Neuronal stem cell (in vitro differentiated cells): ENCODE measurements around the gene TRIM47.

Experiments
- DNase-seq: peaks from one replicate; pipeline ENCODE4 v3.0.0-alpha.2; 2013; ENCODE audit warnings: low spot score
- H2AFZ ChIP-seq: one replicate; pipeline ENCODE4 v1.6.1; 2013; ENCODE audit warnings: mild to moderate bottlenecking, low read length, inconsistent platforms
- H2AK5ac ChIP-seq: 2 replicates; pipeline ENCODE4 v1.6.1; 2013; ENCODE audit warnings: low read depth, mild to moderate bottlenecking, inconsistent platforms, low read length, moderate library complexity, mixed read lengths
- H2BK120ac ChIP-seq: 2 replicates; pipeline ENCODE4 v1.6.1; 2013; ENCODE audit warnings: low read depth, mild to moderate bottlenecking, inconsistent platforms, low read length, moderate library complexity, mixed read lengths
- H2BK12ac ChIP-seq: one replicate; pipeline ENCODE4 v1.6.1; 2013; ENCODE audit warnings: low read length, inconsistent platforms
- H2BK15ac ChIP-seq: 2 replicates; pipeline ENCODE4 v1.6.1; 2013; ENCODE audit warnings: mild to moderate bottlenecking, low read length, inconsistent platforms, mixed read lengths
- H2BK5ac ChIP-seq: one replicate; pipeline ENCODE4 v1.6.1; 2013; ENCODE audit warnings: inconsistent platforms, mild to moderate bottlenecking, low read length, moderate library complexity
- H3K14ac ChIP-seq: one replicate; pipeline ENCODE4 v1.6.1; 2013; ENCODE audit warnings: low read length, inconsistent platforms
- H3K18ac ChIP-seq: 2 replicates; pipeline ENCODE4 v1.6.1; 2013; ENCODE audit warnings: low read length, inconsistent platforms
- H3K23ac ChIP-seq: 2 replicates; pipeline ENCODE4 v1.6.1; 2013; ENCODE audit warnings: low read depth, mild to moderate bottlenecking, mixed read lengths, low read length, inconsistent platforms; ENCODE audit not compliant: poor library complexity
- H3K27ac ChIP-seq: replicated peaks from 3 replicates; pipeline ENCODE4 v1.5.1; 2013; ENCODE audit warnings: low read length, inconsistent platforms
- H3K27me3 ChIP-seq, 3 experiments: 2 replicates each; pipeline ENCODE4 v1.6.1; 2013; ENCODE audit warnings: low read length in 3 of 3, mild to moderate bottlenecking in 2 of 3, inconsistent platforms in 1 of 3, low read depth in 1 of 3, mixed read lengths in 1 of 3, moderate library complexity in 1 of 3; ENCODE audit not compliant: control insufficient read depth in 3 of 3, insufficient read depth in 3 of 3
- H3K36me3 ChIP-seq, 2 donors: replicated peaks in 1 of 2; 2 replicates each; pipeline ENCODE4 v1.6.1; 2013; ENCODE audit warnings: low read length in 2 of 2; ENCODE audit not compliant: control insufficient read depth in 2 of 2, insufficient read depth in 2 of 2
- H3K4ac ChIP-seq: 2 replicates; pipeline ENCODE4 v1.6.1; 2013; ENCODE audit warnings: inconsistent platforms, mild to moderate bottlenecking, low read length, moderate library complexity
- H3K4me1 ChIP-seq, 2 donors: 1 replicate in 1 of 2; 2 replicates in 1 of 2; pipeline ENCODE4 v1.6.1; 2013; ENCODE audit warnings: low read length in 2 of 2, low read depth in 1 of 2; ENCODE audit not compliant: control insufficient read depth in 2 of 2, insufficient read depth in 1 of 2
- H3K4me2 ChIP-seq: one replicate; pipeline ENCODE4 v1.6.1; 2013; ENCODE audit warnings: mild to moderate bottlenecking, low read length, inconsistent platforms; ENCODE audit not compliant: insufficient read depth, poor library complexity, severe bottlenecking
- H3K4me3 ChIP-seq, 2 donors: 2 replicates each; pipeline ENCODE4 v1.5.1; 2013; ENCODE audit warnings: low read length in 2 of 2, mild to moderate bottlenecking in 2 of 2, inconsistent platforms in 1 of 2, moderate library complexity in 1 of 2
- H3K79me1 ChIP-seq: one replicate; pipeline ENCODE4 v1.6.1; 2013; ENCODE audit warnings: low read depth, mild to moderate bottlenecking, inconsistent platforms, low read length, moderate library complexity
- H3K9ac ChIP-seq: one replicate; pipeline ENCODE4 v1.6.1; 2013; ENCODE audit warnings: mild to moderate bottlenecking, low read depth, low read length, inconsistent platforms; ENCODE audit not compliant: poor library complexity
- H3K9me3 ChIP-seq, 2 donors: replicated peaks in 1 of 2; 2 replicates each; pipeline versions ENCODE3 to v1.6.1; 2013; ENCODE audit warnings: low read length in 2 of 2, mild to moderate bottlenecking in 2 of 2, inconsistent platforms in 1 of 2, low read depth in 1 of 2, mixed read lengths in 1 of 2, moderate library complexity in 1 of 2; ENCODE audit not compliant: control insufficient read depth in 2 of 2, insufficient read depth in 1 of 2
- H4K8ac ChIP-seq: one replicate; pipeline ENCODE4 v1.6.1; 2013; ENCODE audit warnings: low read depth, mild to moderate bottlenecking, inconsistent platforms, low read length, moderate library complexity
- H4K91ac ChIP-seq: one replicate; pipeline ENCODE4 v1.6.1; 2013; ENCODE audit warnings: low read length, low read depth, mild to moderate bottlenecking, inconsistent platforms; ENCODE audit not compliant: poor library complexity
- WGBS, 2 donors: extraction: QIAGEN DNeasy Blood & Tissue Kit; methylation state at CpG; one replicate each; pipeline ENCODE4 v1.1.7; 2013; ENCODE audit warnings: missing lambda C conversion rate in 2 of 2, mixed read lengths in 1 of 2; ENCODE audit not compliant: insufficient read length in 2 of 2, insufficient replicate concordance in 1 of 2; ENCODE audit errors: extremely low coverage in 2 of 2; 5-methylcytosine and 5-hydroxymethylcytosine counted together

Gene TRIM47

GRCh38 chr17:75832164-75832651, 46.2 kb downstream of the TRIM47 start:
- Histone ChIP-seq H3K27ac (no peak overlapping the region), H3K9ac (peak overlapping the region; percentile 67), H3K23ac (peak overlapping the region; percentile 61), H4K91ac (no peak overlapping the region), H3K79me1 (peaks cover 4% of the 10 kb centered on the region), H4K8ac (no peak overlapping the region), H3K4ac (no peak overlapping the region), H3K4me2 (no peak overlapping the region), H2AK5ac (peak overlapping the region; percentile 58), H3K4me1 (peaks cover 20 to 21% of the 10 kb centered on the region in 2 donors), H3K14ac (peak overlapping the region; percentile 78), H2AFZ (peak overlapping the region; percentile 40), H3K9me3 (no peaks in the 10 kb centered on the region), H2BK12ac (no peak overlapping the region), H3K36me3 (no peaks in the 10 kb centered on the region), H3K4me3 (no peak overlapping the region), H3K27me3 (no peaks in the 10 kb centered on the region), H2BK120ac (peak overlapping the region; percentile 89), H3K18ac (peak overlapping the region; percentile 94), H2BK5ac (peak overlapping the region; percentile 71), H2BK15ac (no peak overlapping the region)
- no CpG with 5 or more reads among the region's 10 CpGs for WGBS, 2 donors
- no peak for DNase-seq

- Histone ChIP-seq H3K79me1 (peaks cover 4% of the 10 kb centered on the region), H3K9me3 (no peaks in the 10 kb centered on the region), H3K23ac (no peak overlapping the region), H4K8ac (peak overlapping the region; percentile 24), H2BK12ac (no peak overlapping the region), H3K27me3 (no peaks in the 10 kb centered on the region), H2AFZ (no peak overlapping the region), H2BK5ac (no peak overlapping the region), H3K18ac (no peak overlapping the region), H3K14ac (no peak overlapping the region), H4K91ac (no peak overlapping the region), H3K36me3 (peaks cover 5 to 7% of the 10 kb centered on the region in 2 donors), H2AK5ac (peak overlapping the region; percentile 4), H3K27ac (no peak overlapping the region), H2BK120ac (no peak overlapping the region), H3K4me3 (no peak overlapping the region), H3K4me1 (peaks cover 13 to 21% of the 10 kb centered on the region in 2 donors), H3K4me2 (no peak overlapping the region), H3K9ac (peak overlapping the region; percentile 37), H3K4ac (no peak overlapping the region), H2BK15ac (no peak overlapping the region)
- DNase-seq = no peak
- no CpG with 5 or more reads among the region's 15 CpGs for WGBS, 2 donors
Observed at GRCh38 chr17:75831032-75831571, 47.3 kb downstream of the TRIM47 start.

DNA sequence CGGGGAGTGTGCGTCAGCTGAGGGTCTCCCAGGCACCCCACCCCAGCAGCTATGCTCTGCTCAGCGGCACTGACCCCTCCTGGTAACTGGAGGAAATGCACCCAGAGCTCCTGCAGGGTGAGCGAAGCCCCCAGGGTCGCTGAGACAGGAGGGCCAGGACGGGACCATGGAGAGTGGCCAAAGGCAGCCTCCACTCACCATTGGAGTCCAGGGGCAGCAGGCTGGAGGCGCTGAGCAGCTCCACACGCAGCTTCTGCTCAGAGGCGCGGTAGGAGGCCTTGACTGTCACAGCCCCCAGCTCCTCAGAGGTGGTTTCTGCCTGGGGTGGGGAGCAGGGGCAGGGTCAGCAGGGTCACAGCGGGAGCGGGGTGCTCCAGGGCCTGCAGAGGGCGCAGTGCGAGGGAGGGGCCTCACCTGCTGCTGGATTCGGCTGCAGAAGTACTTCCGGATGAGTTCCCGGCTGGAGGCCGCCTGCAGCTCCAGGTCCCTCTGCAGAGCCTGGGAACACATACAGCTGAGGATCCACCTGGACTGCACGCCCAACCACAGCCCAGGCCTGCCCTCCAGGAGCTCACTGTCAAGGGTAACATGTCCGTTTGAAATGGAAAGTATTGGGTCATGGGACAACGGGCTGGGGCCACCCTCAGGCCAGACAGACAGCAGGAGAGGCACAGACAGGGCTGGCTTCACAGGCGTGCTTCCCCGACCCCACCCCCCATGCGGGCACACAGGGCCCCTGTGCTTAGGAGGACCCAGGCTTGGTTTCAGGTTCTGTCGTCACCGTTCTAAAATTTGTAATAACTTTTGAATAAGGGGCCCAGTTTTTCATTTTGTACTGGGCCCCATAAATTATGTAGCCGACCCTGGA, 48.0 kb downstream of the TRIM47 start:
- Histone ChIP-seq H3K9ac (peak overlapping the region; percentile 73), H2BK12ac (no peak overlapping the region), H3K4me2 (no peak overlapping the region), H3K18ac (peak overlapping the region; percentile 72), H3K4ac (no peak overlapping the region), H3K4me3 (no peak overlapping the region), H3K23ac (peak overlapping the region; percentile 69), H3K79me1 (peaks cover 6% of the 10 kb centered on the region), H3K14ac (no peak overlapping the region), H2BK120ac (no peak overlapping the region), H2BK15ac (no peak overlapping the region), H2AK5ac (peak overlapping the region; percentile 39), H2BK5ac (no peak overlapping the region), H4K91ac (peak overlapping the region; percentile 58), H3K9me3 (no peaks in the 10 kb centered on the region), H4K8ac (peak overlapping the region; percentile 23), H3K36me3 (peaks cover 8 to 13% of the 10 kb centered on the region in 2 donors), H3K27ac (no peak overlapping the region), H3K27me3 (no peaks in the 10 kb centered on the region), H3K4me1 (peaks cover 11 to 21% of the 10 kb centered on the region in 2 donors), H2AFZ (no peak overlapping the region)
- DNase-seq = peak; percentile 44
- WGBS, 2 donors = no CpG with 5 or more reads among the region's 27 CpGs

GRCh38 chr17:75829747-75830146, 48.6 kb downstream of the TRIM47 start:
- Histone ChIP-seq H2AK5ac (peak overlapping the region; percentile 39), H3K36me3 (peaks cover 8 to 17% of the 10 kb centered on the region in 2 donors), H3K9me3 (no peaks in the 10 kb centered on the region), H4K8ac (no peak overlapping the region), H2BK15ac (no peak overlapping the region), H3K9ac (no peak overlapping the region), H3K27ac (no peak overlapping the region), H2BK5ac (no peak overlapping the region), H3K23ac (no peak overlapping the region), H4K91ac (no peak overlapping the region), H3K4me1 (peaks cover 11 to 21% of the 10 kb centered on the region in 2 donors), H2BK12ac (no peak overlapping the region), H3K27me3 (no peaks in the 10 kb centered on the region), H2AFZ (no peak overlapping the region), H3K4ac (no peak overlapping the region), H2BK120ac (no peak overlapping the region), H3K14ac (no peak overlapping the region), H3K4me2 (no peak overlapping the region), H3K79me1 (peaks cover 6% of the 10 kb centered on the region), H3K4me3 (no peak overlapping the region), H3K18ac (no peak overlapping the region)
- DNase-seq = no peak
- WGBS, 2 donors = no CpG with 5 or more reads among the region's 7 CpGs
